HEK293 (cell line): Measurements from ENCODE around the gene MIEF2.

ENCODE experiments used
- CTCF ChIA-PET: fragments of 350-600 bp; formaldehyde crosslinking; extraction: SDS; loops from one replicate; lab custom pipeline; 2021; ENCODE audit warnings: antibody characterized with exemption; lab: Yijun Ruan, JAX
- POLR2A ChIA-PET: fragments of 300-600 bp; formaldehyde crosslinking; extraction: SDS; loops from one replicate; lab custom pipeline; 2020; ENCODE audit warnings: antibody characterized with exemption, inconsistent platforms; lab: Yijun Ruan, JAX
- H3K27ac ChIP-seq: fragments of 200-500 bp; sonication (Bioruptor generic); 2 replicates; pipeline ENCODE4 v1.5.1; 2014; ENCODE audit warnings: low read depth, low read length, control low read depth, inconsistent platforms; ENCODE audit errors: extremely low read depth
- H3K36me3 ChIP-seq, 2 experiments: fragments of 200-500 bp in 1 of 2; sonication (Bioruptor generic) in 1 of 2; 1 replicate in 1 of 2; 2 replicates in 1 of 2; pipeline ENCODE4 v1.5.1; 2014 to 2017; ENCODE audit warnings: inconsistent platforms in 2 of 2, low read length in 2 of 2; ENCODE audit not compliant: control insufficient read depth in 2 of 2, insufficient read depth in 1 of 2
- H3K4me1 ChIP-seq: fragments of 200-500 bp; sonication (Bioruptor generic); 2 replicates; pipeline ENCODE4 v1.5.1; 2014; ENCODE audit warnings: mild to moderate bottlenecking, low read length, inconsistent platforms; ENCODE audit not compliant: control insufficient read depth, insufficient read depth
- H3K4me3 ChIP-seq: 2 replicates; pipeline ENCODE4 v1.5.1; 2011; ENCODE audit warnings: low read depth, mild to moderate bottlenecking, control low read depth, low read length, moderate library complexity
- H3K9me3 ChIP-seq: fragments of 200-500 bp; sonication (Bioruptor generic); 2 replicates; pipeline ENCODE4 v1.5.1; 2014; ENCODE audit warnings: low read depth, low read length, inconsistent platforms; ENCODE audit not compliant: control insufficient read depth, insufficient read depth
- AEBP2 ChIP-seq: fragments of 450-650 bp; formaldehyde crosslinking; IDR thresholded peaks from 2 replicates; pipeline ENCODE4 v1.5.1; 2016; ENCODE audit warnings: missing biosample characterization, missing genetic modification characterization, borderline replicate concordance
- GLI4 ChIP-seq: fragments of 450-650 bp; formaldehyde crosslinking; IDR thresholded peaks from 2 replicates; pipeline ENCODE4 v1.5.1; 2016; ENCODE audit warnings: missing biosample characterization, missing genetic modification characterization
- INSM2 ChIP-seq: fragments of 450-650 bp; formaldehyde crosslinking; IDR thresholded peaks from 2 replicates; pipeline ENCODE4 v1.5.1; 2016; ENCODE audit warnings: missing biosample characterization, missing genetic modification characterization
- KLF1 ChIP-seq: fragments of 450-650 bp; formaldehyde crosslinking; IDR thresholded peaks from 2 replicates; pipeline ENCODE4 v1.5.1; 2016; ENCODE audit warnings: missing biosample characterization, missing genetic modification characterization
- KLF8 ChIP-seq: fragments of 450-650 bp; formaldehyde crosslinking; IDR thresholded peaks from 2 replicates; pipeline ENCODE4 v1.5.1; 2016; ENCODE audit warnings: missing biosample characterization, missing genetic modification characterization
- PATZ1 ChIP-seq: fragments of 450-650 bp; formaldehyde crosslinking; IDR thresholded peaks from 2 replicates; pipeline ENCODE4 v1.5.1; 2016; ENCODE audit warnings: missing biosample characterization, missing genetic modification characterization
- SALL2 ChIP-seq: fragments of 450-650 bp; formaldehyde crosslinking; IDR thresholded peaks from 2 replicates; pipeline ENCODE4 v1.5.0; 2017; ENCODE audit warnings: missing biosample characterization, mild to moderate bottlenecking, missing genetic modification characterization, borderline replicate concordance
- SCRT2 ChIP-seq: fragments of 450-650 bp; formaldehyde crosslinking; IDR thresholded peaks from 2 replicates; pipeline ENCODE4 v1.5.1; 2016; ENCODE audit warnings: missing biosample characterization, missing genetic modification characterization
- SP2 ChIP-seq: fragments of 450-650 bp; formaldehyde crosslinking; IDR thresholded peaks from 2 replicates; pipeline ENCODE4 v1.5.1; 2016; ENCODE audit warnings: missing biosample characterization, missing genetic modification characterization
- SP3 ChIP-seq: fragments of 450-650 bp; formaldehyde crosslinking; IDR thresholded peaks from 2 replicates; pipeline ENCODE4 v1.5.1; 2016; ENCODE audit warnings: missing biosample characterization, missing genetic modification characterization
- TRIM28 ChIP-seq: IDR thresholded peaks from 2 replicates; pipeline ENCODE4 v1.6.1; 2011; ENCODE audit warnings: low read length, control low read depth, borderline replicate concordance
- ZBTB17 ChIP-seq: fragments of 450-650 bp; formaldehyde crosslinking; IDR thresholded peaks from 2 replicates; pipeline ENCODE4 v1.5.1; 2016; ENCODE audit warnings: missing biosample characterization, missing genetic modification characterization
- ZBTB20 ChIP-seq: fragments of 450-650 bp; formaldehyde crosslinking; IDR thresholded peaks from 2 replicates; pipeline ENCODE4 v1.5.1; 2016; ENCODE audit warnings: missing biosample characterization, missing genetic modification characterization
- ZFHX2 ChIP-seq: fragments of 450-650 bp; formaldehyde crosslinking; conservative IDR thresholded peaks from 2 replicates; pipeline ENCODE4 v1.5.1; 2016; ENCODE audit warnings: missing biosample characterization, missing genetic modification characterization
- ZIC2 ChIP-seq: fragments of 450-650 bp; formaldehyde crosslinking; IDR thresholded peaks from 2 replicates; pipeline ENCODE4 v1.5.1; 2016; ENCODE audit warnings: missing biosample characterization, missing genetic modification characterization
- ZNF132 ChIP-seq: fragments of 450-650 bp; formaldehyde crosslinking; IDR thresholded peaks from 2 replicates; pipeline ENCODE4 v1.5.1; 2017; ENCODE audit warnings: missing biosample characterization, missing genetic modification characterization, borderline replicate concordance
- ZNF202 ChIP-seq: fragments of 450-650 bp; formaldehyde crosslinking; IDR thresholded peaks from 2 replicates; pipeline ENCODE4 v1.5.1; 2016; ENCODE audit warnings: missing biosample characterization, missing genetic modification characterization, borderline replicate concordance
- ZNF239 ChIP-seq: fragments of 450-650 bp; formaldehyde crosslinking; IDR thresholded peaks from 2 replicates; pipeline ENCODE4 v1.5.1; 2016; ENCODE audit warnings: missing biosample characterization, missing genetic modification characterization
- ZNF324 ChIP-seq: fragments of 450-650 bp; formaldehyde crosslinking; IDR thresholded peaks from 2 replicates; pipeline ENCODE4 v1.5.1; 2016; ENCODE audit warnings: missing biosample characterization, missing genetic modification characterization
- ZNF335 ChIP-seq: fragments of 450-650 bp; formaldehyde crosslinking; conservative IDR thresholded peaks from 2 replicates; pipeline ENCODE4 v1.5.1; 2016; ENCODE audit warnings: missing biosample characterization, missing genetic modification characterization
- ZNF350 ChIP-seq: fragments of 450-650 bp; formaldehyde crosslinking; IDR thresholded peaks from 2 replicates; pipeline ENCODE4 v1.5.0; 2017; ENCODE audit warnings: missing biosample characterization, mild to moderate bottlenecking, missing genetic modification characterization
- ZNF391 ChIP-seq: fragments of 450-650 bp; formaldehyde crosslinking; IDR thresholded peaks from 2 replicates; pipeline ENCODE4 v1.5.1; 2016; ENCODE audit warnings: low read depth, missing biosample characterization, missing genetic modification characterization, borderline replicate concordance
- ZNF513 ChIP-seq: fragments of 450-650 bp; IDR thresholded peaks from 2 replicates; pipeline ENCODE4 v1.5.1; 2018; ENCODE audit warnings: missing biosample characterization, missing genetic modification characterization
- ZNF521 ChIP-seq: fragments of 450-650 bp; formaldehyde crosslinking; IDR thresholded peaks from 2 replicates; pipeline ENCODE4 v1.5.1; 2017; ENCODE audit warnings: missing biosample characterization, mild to moderate bottlenecking, missing genetic modification characterization
- ZNF585B ChIP-seq: fragments of 450-650 bp; formaldehyde crosslinking; IDR thresholded peaks from 2 replicates; pipeline ENCODE4 v1.5.1; 2016; ENCODE audit warnings: missing biosample characterization, missing genetic modification characterization
- ZNF600 ChIP-seq: fragments of 450-650 bp; formaldehyde crosslinking; IDR thresholded peaks from 2 replicates; pipeline ENCODE4 v1.5.1; 2016; ENCODE audit warnings: missing biosample characterization, missing genetic modification characterization
- ZNF624 ChIP-seq: fragments of 450-650 bp; formaldehyde crosslinking; IDR thresholded peaks from 2 replicates; pipeline ENCODE4 v1.5.1; 2017; ENCODE audit warnings: missing biosample characterization, missing genetic modification characterization
- ZNF654 ChIP-seq: fragments of 450-650 bp; formaldehyde crosslinking; IDR thresholded peaks from 2 replicates; pipeline ENCODE4 v1.5.1; 2016; ENCODE audit warnings: low read depth, missing biosample characterization, missing genetic modification characterization
- ZNF677 ChIP-seq: fragments of 450-650 bp; IDR thresholded peaks from 2 replicates; pipeline ENCODE4 v1.5.0; 2018; ENCODE audit warnings: missing biosample characterization, mild to moderate bottlenecking, missing genetic modification characterization, moderate library complexity
- ZNF704 ChIP-seq: fragments of 450-650 bp; formaldehyde crosslinking; IDR thresholded peaks from 2 replicates; pipeline ENCODE4 v1.5.1; 2016; ENCODE audit warnings: missing biosample characterization, missing genetic modification characterization
- ZNF792 ChIP-seq: fragments of 450-650 bp; formaldehyde crosslinking; IDR thresholded peaks from 2 replicates; pipeline ENCODE4 v1.5.1; 2016; ENCODE audit warnings: missing biosample characterization, missing genetic modification characterization

Gene MIEF2

GRCh38 chr17:18260332-18261145 lies at the start of gene MIEF2:
Gene MIEF2 (plus strand): TSS chr17:18260662. CDS start chr17:18262721, 2,059 bp downstream.
- Histone ChIP-seq H3K4me1 (peaks cover 12% of the 10 kb centered on the region), H3K27ac (peak within 1 kb of the TSS; percentile 92), H3K9me3 (no peaks in the 10 kb centered on the region), H3K36me3 (peaks cover 0 to 48% of the 10 kb centered on the region in 2 experiments; a peak in 2 of 3 replicates), H3K4me3 (peak within 1 kb of the TSS; percentile 87)
- CTCF ChIA-PET = interaction anchor here (1.0 to 1.2 kb wide), 2 partner anchors 11 to 120 kb away, joined by 3 to 5 read pairs; no protein-coding TSS in a partner anchor
- POLR2A ChIA-PET = interaction anchor here (0.5 to 4.2 kb wide), 7 partner anchors 10 to 1313 kb away, joined by 3 to 24 read pairs (median 5); partner anchors contain the start of genes ALKBH5, SMCR8 and TOP3A
- TF ChIP-seq SP3 (tag by site-specific recombination) = peak; percentile 94
- TF ChIP-seq SP2 (tag by site-specific recombination) = peak; percentile 97
- TF ChIP-seq ZNF677 (tag by site-specific recombination) = no peak
- no peak for TF ChIP-seq ZNF239
- no peak for TF ChIP-seq GLI4 (tag by site-specific recombination)
- peak; percentile 86 for TF ChIP-seq KLF1
- peak; percentile 98 for TF ChIP-seq PATZ1 (tag by site-specific recombination)
- no peak for TF ChIP-seq AEBP2 (tag by site-specific recombination)
- TF ChIP-seq ZNF391 (tag by site-specific recombination) = no peak
- no peak for TF ChIP-seq ZNF600
- no peak for TF ChIP-seq ZNF624
- no peak for TF ChIP-seq ZNF521
- TF ChIP-seq ZNF704 (tag by site-specific recombination) = no peak
- TF ChIP-seq KLF8 = peak; percentile 71
- peak; percentile 98 for TF ChIP-seq SCRT2 (tag by site-specific recombination)
- peak; percentile 100 for TF ChIP-seq ZBTB20 (tag by site-specific recombination)
- no peak for TF ChIP-seq ZNF350
- peak; percentile 85 for TF ChIP-seq ZFHX2 (tag by site-specific recombination)
- TF ChIP-seq ZIC2 (tag by site-specific recombination) = peak; percentile 80
- TF ChIP-seq ZNF513 (tag by site-specific recombination) = no peak
- no peak for TF ChIP-seq ZNF132 (tag by site-specific recombination)
- peak; percentile 98 for TF ChIP-seq ZNF335 (tag by site-specific recombination)
- TF ChIP-seq TRIM28 = no peak
- TF ChIP-seq ZNF585B = no peak
- 0 out of 2 replicates have a peak, but pooled peaks have one; percentile 4 for TF ChIP-seq INSM2 (tag by site-specific recombination)
- TF ChIP-seq ZNF324 (tag by site-specific recombination) = peak; percentile 43; the same call in 1 of the 2 replicates
- TF ChIP-seq ZBTB17 (tag by site-specific recombination) = peak; percentile 84
- TF ChIP-seq ZNF654 (tag by site-specific recombination) = no peak
- no peak for TF ChIP-seq ZNF202 (tag by site-specific recombination)
- no peak for TF ChIP-seq ZNF792 (tag by site-specific recombination)
- TF ChIP-seq SALL2 (tag by site-specific recombination) = no peak
